HG02938 (cell line): ENCODE measurements around the gene ABR.
"Not testable (repeated sequence)": the region's sequence is repeated elsewhere in the genome, so short reads cannot be mapped to it uniquely, and the experiment has no call there.

Experiments
- ATAC-seq: cut with Tn5 transposase; IDR thresholded peaks from one replicate; pipeline ENCODE4 v1.9.1; 2021; ENCODE audit warnings: mild to moderate bottlenecking, moderate library complexity; ENCODE audit not compliant: unreplicated experiment

The ABR gene

GRCh38 chr17:1050246-1050995 is 129.4 kb downstream of the ABR start:
- no peak for ATAC-seq

GRCh38 chr17:1049446-1050225 is 130.1 kb downstream of the ABR start:
- no peak for ATAC-seq

GRCh38 chr17:1048516-1049115 is 131.2 kb downstream of the ABR start:
- not testable (repeated sequence) for ATAC-seq

- no peak for ATAC-seq
Observed at GRCh38 chr17:1047879-1048470, 131.8 kb downstream of the ABR start.

- ATAC-seq, result no peak
Observed at GRCh38 chr17:1047177-1047878, 132.5 kb downstream of the ABR start.

GRCh38 chr17:1045456-1045855 is 134.3 kb downstream of the ABR start:
- ATAC-seq, result no peak

GRCh38 chr17:1044387-1045009 is 135.3 kb downstream of the ABR start:
- not testable (repeated sequence) for ATAC-seq

GRCh38 chr17:1043601-1044251 is 136.1 kb downstream of the ABR start:
- ATAC-seq, result no peak

- no peak for ATAC-seq
Observed at GRCh38 chr17:1042486-1042885, 137.3 kb downstream of the ABR start.

- ATAC-seq, result no peak
Observed at GRCh38 chr17:1041746-1042145, 138.0 kb downstream of the ABR start.

GRCh38 chr17:1040216-1040600 is 139.6 kb downstream of the ABR start:
- ATAC-seq, result no peak

GRCh38 chr17:1039511-1040215 is 140.1 kb downstream of the ABR start:
- ATAC-seq, result no peak

GRCh38 chr17:1039123-1039507 is 140.7 kb downstream of the ABR start:
- ATAC-seq, result no peak

- ATAC-seq, result no peak
Observed at GRCh38 chr17:1038459-1039122, 141.2 kb downstream of the ABR start.

- ATAC-seq, result no peak
Observed at GRCh38 chr17:1037238-1037879, 142.4 kb downstream of the ABR start.

- no peak for ATAC-seq
Observed at GRCh38 chr17:1036845-1037237, 142.9 kb downstream of the ABR start.

- ATAC-seq, result no peak
Observed at GRCh38 chr17:1036171-1036844, 143.5 kb downstream of the ABR start.
